ENCODE results near the gene MAB21L2. TPM values are rescaled to one million over a fixed set of nuclear protein-coding genes. Genes with fewer than 3 reads are reported as not detected.

MAB21L2 gene
- total RNA-seq, 1 experiment from 2014 or later: not detected

GRCh38 chr4:150609131-150609530 is 27.2 kb downstream of the MAB21L2 start:
- intact Hi-C loops (cut with micrococcal nuclease; ENCODE audit: unreplicated experiment): no loop called here
- TF ChIP-seq CTCF (conservative IDR thresholded peaks at IDR 0.05) (no peak), EZH2 (IDR thresholded peaks at IDR 0.05; ENCODE audit: low read depth) (no peak)
- H3K4me1 ChIP-seq (replicated peaks; ENCODE audit: insufficient read depth): no peaks in the 10 kb centered on the region
- no peaks in the 10 kb centered on the region for H3K36me3 ChIP-seq (ENCODE audit: low read depth)
- H3K27ac ChIP-seq: no peak overlapping the region
- H3K79me2 ChIP-seq (ENCODE audit: low read depth): no peaks in the 10 kb centered on the region
- H2AFZ ChIP-seq: no peak overlapping the region
- H3K27me3 ChIP-seq (ENCODE audit: insufficient read depth, low read depth): no peaks in the 10 kb centered on the region
- CTCF ChIA-PET: no interaction called here
- no peak for DNase-seq
- no peak overlapping the region for H3K4me3 ChIP-seq
- H4K20me1 ChIP-seq (ENCODE audit: insufficient read depth): no peaks in the 10 kb centered on the region
- H3F3A ChIP-seq (ENCODE audit: insufficient read depth, low read depth): no peaks in the 10 kb centered on the region
- no TSS peak for BruUV-seq (replicated peaks)
- POLR2A ChIA-PET (ENCODE audit: unreplicated experiment): no interaction called here
- H3K9me2 ChIP-seq (ENCODE audit: insufficient read depth): no peaks in the 10 kb centered on the region
- no peaks in the 10 kb centered on the region for H3K9me3 ChIP-seq (ENCODE audit: insufficient read depth, low read depth)
- H3K4me2 ChIP-seq: no peak overlapping the region

GRCh38 chr4:150619042-150619441 is 37.1 kb downstream of the MAB21L2 start:
- Histone ChIP-seq H3F3A (ENCODE audit: insufficient read depth, low read depth) (no peaks in the 10 kb centered on the region), H3K36me3 (ENCODE audit: low read depth) (no peaks in the 10 kb centered on the region), H3K4me3 (no peak overlapping the region), H3K9me2 (ENCODE audit: insufficient read depth) (no peaks in the 10 kb centered on the region), H3K27me3 (ENCODE audit: insufficient read depth, low read depth) (no peaks in the 10 kb centered on the region), H3K4me1 (replicated peaks; ENCODE audit: insufficient read depth) (no peaks in the 10 kb centered on the region), H3K27ac (no peak overlapping the region), H4K20me1 (ENCODE audit: insufficient read depth) (no peaks in the 10 kb centered on the region), H2AFZ (no peak overlapping the region), H3K79me2 (ENCODE audit: low read depth) (no peaks in the 10 kb centered on the region), H3K4me2 (no peak overlapping the region), H3K9me3 (ENCODE audit: insufficient read depth, low read depth) (no peaks in the 10 kb centered on the region)
- DNase-seq: no peak
- BruUV-seq (replicated peaks): no TSS peak
- ChIA-PET POLR2A (ENCODE audit: unreplicated experiment) (no interaction called here), CTCF (no interaction called here)
- intact Hi-C loops (cut with micrococcal nuclease; ENCODE audit: unreplicated experiment): no loop called here
- no peak for TF ChIP-seq EZH2 (IDR thresholded peaks at IDR 0.05; ENCODE audit: low read depth)
- no peak for TF ChIP-seq CTCF (conservative IDR thresholded peaks at IDR 0.05)

- no peak for DNase-seq
- Histone ChIP-seq H2AFZ (no peak overlapping the region), H4K20me1 (ENCODE audit: insufficient read depth) (no peaks in the 10 kb centered on the region), H3K4me2 (no peak overlapping the region), H3K9me3 (ENCODE audit: insufficient read depth, low read depth) (no peaks in the 10 kb centered on the region), H3K27ac (no peak overlapping the region), H3K9me2 (ENCODE audit: insufficient read depth) (no peaks in the 10 kb centered on the region), H3K4me1 (replicated peaks; ENCODE audit: insufficient read depth) (no peaks in the 10 kb centered on the region), H3K36me3 (ENCODE audit: low read depth) (no peaks in the 10 kb centered on the region), H3F3A (ENCODE audit: insufficient read depth, low read depth) (no peaks in the 10 kb centered on the region), H3K4me3 (no peak overlapping the region), H3K27me3 (ENCODE audit: insufficient read depth, low read depth) (no peaks in the 10 kb centered on the region), H3K79me2 (ENCODE audit: low read depth) (no peaks in the 10 kb centered on the region)
- intact Hi-C loops (cut with micrococcal nuclease; ENCODE audit: unreplicated experiment): no loop called here
- POLR2A ChIA-PET (ENCODE audit: unreplicated experiment): no interaction called here
- TF ChIP-seq EZH2 (IDR thresholded peaks at IDR 0.05; ENCODE audit: low read depth): no peak
- TF ChIP-seq CTCF (conservative IDR thresholded peaks at IDR 0.05): no peak
- no TSS peak for BruUV-seq (replicated peaks)
- CTCF ChIA-PET: no interaction called here
Observed at GRCh38 chr4:150624055-150624454, 42.1 kb downstream of the MAB21L2 start.

Data from PC-9 (cell line).